CMK (cell line): ENCODE data around the gene MTFMT.
"Not testable (repeated sequence)": the region's sequence is repeated elsewhere in the genome, so short reads cannot be mapped to it uniquely, and the experiment has no call there.

Source experiments
- DNase-seq: peaks from one replicate; pipeline ENCODE4 v3.0.0-alpha.2; 2010; ENCODE audit warnings: low read depth

MTFMT gene

GRCh38 chr15:65060641-65061397 lies 31.4 kb upstream of the MTFMT start:
- DNase-seq = no peak

DNA sequence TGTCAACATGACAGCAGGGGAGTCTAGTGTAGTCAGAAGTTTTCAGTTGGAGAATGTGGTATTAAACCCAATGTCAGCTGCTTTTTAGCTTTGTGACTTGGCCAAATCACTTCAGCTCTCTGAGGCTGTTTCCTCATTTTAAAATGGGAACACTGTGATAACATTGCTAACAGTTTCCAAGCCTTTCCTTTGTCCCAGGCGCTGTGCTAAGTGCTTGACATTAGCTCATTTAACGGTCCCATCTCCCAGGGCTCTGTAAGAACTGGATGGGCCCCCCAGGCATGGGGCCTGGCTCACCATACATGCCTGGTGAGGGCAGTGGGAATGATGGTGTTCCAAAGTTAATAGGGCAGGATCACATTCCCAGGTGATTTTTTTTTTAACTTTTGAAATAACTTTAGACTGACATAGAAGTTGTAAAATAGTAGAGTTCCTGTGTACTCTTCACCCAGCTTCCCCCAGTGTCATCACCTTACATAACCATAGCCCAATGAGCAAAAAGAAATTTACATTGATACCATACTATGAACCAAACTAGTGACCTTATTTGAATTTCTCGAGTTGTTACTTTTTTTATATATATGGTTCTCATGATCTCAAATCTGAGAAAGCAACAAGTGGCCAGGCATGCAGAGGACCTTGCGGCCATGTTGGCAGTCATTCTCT lies 30.6 kb upstream of the MTFMT start:
- DNase-seq = no peak

DNA sequence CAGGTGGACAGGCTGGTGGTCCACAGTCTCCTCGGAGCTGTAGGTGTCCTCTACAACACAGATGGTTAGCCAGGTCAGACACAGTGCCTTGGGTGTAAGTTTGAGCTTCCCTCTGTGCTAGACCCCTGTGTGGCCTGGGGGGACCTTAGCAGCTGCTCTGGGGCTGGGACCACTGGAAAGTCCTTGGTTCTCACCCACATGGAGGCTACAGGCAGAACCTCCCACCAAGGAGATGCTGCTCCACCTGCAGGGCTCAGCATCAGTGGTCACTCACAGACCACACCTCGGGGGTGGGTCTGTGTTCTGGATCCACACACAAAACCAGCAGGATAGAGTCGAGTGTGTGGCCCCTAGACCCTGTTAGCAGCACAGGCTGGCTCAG lies 29.9 kb upstream of the MTFMT start:
- DNase-seq = no peak

GRCh38 chr15:65058394-65059368 lies 29.2 kb upstream of the MTFMT start:
- no peak for DNase-seq

DNA sequence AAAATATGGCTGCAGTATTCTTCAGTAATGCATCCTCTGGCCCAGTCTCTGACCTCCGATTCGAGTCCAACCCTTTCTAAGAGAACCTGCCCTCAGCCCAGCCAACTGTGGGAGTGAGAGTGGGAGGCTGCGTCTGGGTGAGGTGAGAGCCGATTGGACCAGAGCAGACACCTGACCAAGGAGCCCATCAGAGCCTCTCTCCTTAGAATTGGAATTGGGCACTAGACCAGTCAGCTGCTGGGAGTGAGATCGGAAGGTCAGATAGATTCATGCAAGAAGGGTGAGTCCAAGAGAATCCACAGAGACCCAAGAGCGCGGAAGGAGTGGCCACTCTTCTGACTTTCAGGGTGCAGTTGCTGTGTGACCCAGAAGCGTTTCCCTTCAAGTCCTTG lies 28.1 kb upstream of the MTFMT start:
- DNase-seq = no peak

DNA sequence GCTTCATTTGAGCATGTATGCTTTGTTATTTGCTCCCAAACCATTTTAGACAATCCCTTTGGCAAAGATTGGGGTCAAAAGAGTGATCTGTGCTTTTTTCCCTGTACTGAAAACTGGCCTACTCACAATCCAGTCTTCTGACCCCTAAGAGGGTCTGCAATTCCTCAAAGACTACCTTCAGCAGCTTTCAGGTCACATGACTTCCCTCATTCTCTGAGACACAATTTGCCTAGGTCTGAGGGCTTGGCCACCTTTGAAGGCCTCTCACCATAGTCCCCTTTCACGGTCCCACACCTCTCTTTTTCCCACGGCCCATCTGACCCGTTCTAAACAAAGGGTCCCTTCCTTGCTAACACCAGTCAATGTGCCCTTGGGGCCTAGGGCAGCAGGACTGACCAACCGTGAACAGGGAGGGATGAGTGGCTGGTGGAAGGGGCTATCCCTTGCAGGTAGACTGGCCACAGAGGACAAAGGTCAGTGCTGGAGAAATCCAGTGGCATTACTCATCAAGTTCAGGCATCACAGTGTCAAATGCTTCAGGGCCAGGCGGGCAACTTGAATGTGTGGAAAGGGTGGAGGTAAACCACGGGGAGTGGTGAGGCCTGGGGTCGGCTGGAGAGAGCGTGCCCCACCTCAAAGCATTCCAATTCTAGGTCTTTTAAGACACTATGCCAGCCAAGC lies 27.6 kb upstream of the MTFMT start:
- no peak for DNase-seq

GRCh38 chr15:65056106-65056505 lies 26.7 kb upstream of the MTFMT start:
- no peak for DNase-seq

- DNase-seq = no peak
Observed at GRCh38 chr15:65055201-65055870, 25.9 kb upstream of the MTFMT start.

GRCh38 chr15:65054333-65055200 lies 25.1 kb upstream of the MTFMT start:
- DNase-seq = no peak

- DNase-seq = no peak
Observed at GRCh38 chr15:65052956-65053355, 23.5 kb upstream of the MTFMT start.

- no peak for DNase-seq
Observed at GRCh38 chr15:65051266-65051665, 21.8 kb upstream of the MTFMT start.

DNA sequence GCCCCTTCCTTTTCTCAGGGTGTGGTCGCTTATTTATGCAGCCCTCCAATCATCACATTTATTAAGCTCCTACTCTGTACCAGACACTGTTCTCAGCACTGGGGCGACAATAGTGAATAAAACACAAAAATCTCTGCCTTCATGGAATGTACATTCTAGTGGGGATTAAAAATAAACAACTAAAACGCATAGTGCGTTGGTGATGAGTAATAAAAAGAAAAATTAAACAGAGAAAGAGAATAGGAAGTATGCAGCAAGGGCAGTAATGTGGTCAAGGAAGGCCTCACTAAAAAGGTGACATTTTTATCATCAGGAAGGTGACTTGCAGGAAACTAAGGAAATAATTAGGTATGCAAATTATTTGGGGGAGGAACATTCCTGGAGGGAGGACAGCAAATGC lies 20.8 kb upstream of the MTFMT start:
- no peak for DNase-seq

DNA sequence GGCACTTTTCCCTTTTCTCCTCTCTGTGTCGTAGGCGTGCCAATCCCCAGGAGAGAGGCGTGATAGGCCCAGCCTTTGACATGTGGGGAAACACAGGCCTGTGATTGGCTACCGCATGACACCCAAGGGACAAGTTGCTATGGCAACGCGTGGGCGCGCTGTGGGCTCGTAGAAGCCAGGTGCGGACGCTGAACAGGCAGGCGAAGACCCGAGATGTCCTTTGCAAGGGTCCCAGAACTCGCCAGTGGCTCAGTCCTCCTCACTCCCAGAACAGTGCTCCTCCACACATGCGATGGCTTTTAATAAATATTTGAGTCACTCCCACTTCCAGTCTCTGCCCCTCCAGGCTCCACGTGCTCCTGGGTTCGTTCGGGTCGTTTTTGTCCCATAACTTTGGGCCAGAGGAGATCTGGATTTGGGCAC lies 20.0 kb upstream of the MTFMT start:
- peak; percentile 80 for DNase-seq

- no peak for DNase-seq
Observed at GRCh38 chr15:65048241-65048640, 18.8 kb upstream of the MTFMT start.

DNA sequence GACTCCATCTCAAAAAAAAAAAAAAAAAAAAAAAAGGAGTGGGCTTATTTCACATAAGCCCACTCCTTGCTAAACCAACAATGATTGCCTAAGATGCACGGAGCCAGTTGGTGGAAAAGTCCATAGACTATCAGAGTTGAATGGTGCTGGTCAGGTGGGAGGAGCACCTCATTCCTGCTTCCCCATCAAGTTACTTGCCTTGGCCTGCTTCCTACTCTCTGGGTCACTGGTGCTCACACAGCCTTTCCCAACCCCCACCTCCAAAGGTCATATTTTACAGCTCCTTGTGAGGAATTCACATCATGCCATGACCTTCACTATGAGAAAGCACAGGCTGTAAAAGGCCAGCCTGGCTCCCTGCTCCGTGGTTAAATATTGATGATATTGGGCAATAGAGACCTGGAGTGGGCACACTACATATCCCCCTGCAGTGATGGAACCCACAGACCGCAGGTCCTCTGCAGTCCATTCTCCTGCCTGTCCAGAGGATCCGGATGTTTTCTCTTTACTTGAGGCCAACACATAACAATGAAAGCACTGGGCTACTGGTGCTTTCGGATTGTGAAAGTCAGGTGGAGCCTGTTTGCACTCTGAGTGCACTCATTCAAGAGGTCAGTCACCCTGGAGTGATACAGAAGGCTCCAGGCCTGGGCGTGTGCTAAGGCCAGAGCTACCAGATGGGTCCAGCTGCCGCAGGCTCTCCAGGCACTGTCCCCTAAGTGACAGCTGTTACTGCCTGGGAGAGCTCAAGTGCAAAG lies 15.5 kb upstream of the MTFMT start, which contains the start of gene SLC51B:
TSS of gene SLC51B (plus strand) at position 664 of the 758 bp plus-strand sequence. CDS start 4,618 bp downstream, outside the sequence.
- no peak for DNase-seq

DNA sequence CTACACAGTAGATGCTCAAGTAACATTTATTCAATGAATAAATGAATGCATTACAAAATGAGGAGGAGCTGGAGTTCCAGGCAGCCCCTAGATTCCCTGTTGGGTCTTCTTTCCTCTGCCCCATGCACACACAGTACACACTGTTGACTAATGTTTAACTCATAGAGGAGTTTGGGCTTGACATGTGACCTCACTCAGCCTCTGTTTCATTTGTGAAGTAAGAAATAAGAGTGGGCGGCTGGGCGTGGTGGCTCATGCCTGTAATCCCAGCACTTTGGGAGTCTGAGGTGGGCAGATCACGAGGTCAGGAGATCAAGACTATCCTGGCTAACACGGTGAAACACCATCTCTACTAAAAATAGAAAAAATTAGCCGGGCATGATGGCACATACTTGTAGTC lies 14.8 kb upstream of the MTFMT start:
- not testable (repeated sequence) for DNase-seq

GRCh38 chr15:65042776-65043327 lies 13.4 kb upstream of the MTFMT start:
- no peak for DNase-seq

- no peak for DNase-seq
Observed at GRCh38 chr15:65041787-65042186, 12.3 kb upstream of the MTFMT start.

- DNase-seq = no peak
Observed at GRCh38 chr15:65040461-65040860, 11.0 kb upstream of the MTFMT start.
